ENCODE data around the gene PPP1R2C. TPM values are rescaled to one million over a fixed set of nuclear protein-coding genes. Genes with fewer than 3 reads are reported as not detected.

PPP1R2C gene
- total RNA-seq: not detected

GRCh38 chrX:42778096-42778495 is at the start of gene PPP1R2C:
Gene PPP1R2C, minus strand, starts transcription at chrX:42778163. Its CDS starts 84 bp downstream, at chrX:42778079.

Measured in diencephalon (tissue), 1 donor.